Fibroblast of mammary gland (primary cell): ENCODE results near the gene GM2A.

Source experiments
- DNase-seq: peaks from one replicate; pipeline ENCODE4 v3.0.0-alpha.2; 2010; ENCODE audit warnings: low read depth
- H3K4me3 ChIP-seq: 2 replicates; pipeline ENCODE4 v1.5.1; 2011; ENCODE audit warnings: low read depth, mild to moderate bottlenecking, low read length, moderate library complexity; ENCODE audit not compliant: control insufficient read depth
- CTCF ChIP-seq: conservative IDR thresholded peaks from 2 replicates; pipeline ENCODE4 v1.5.1; 2011; ENCODE audit warnings: low read depth, low read length, inconsistent platforms; ENCODE audit not compliant: control insufficient read depth, insufficient read depth

Gene GM2A

GRCh38 chr5:151258201-151258611, 5.2 kb downstream of the GM2A start:
- no peak for DNase-seq
- H3K4me3 ChIP-seq = no peak overlapping the region
- TF ChIP-seq CTCF = no peak

- no peak for DNase-seq
- H3K4me3 ChIP-seq = no peak overlapping the region
- TF ChIP-seq CTCF = no peak
Observed at GRCh38 chr5:151258816-151259215, 5.8 kb downstream of the GM2A start.

- DNase-seq = no peak
- no peak overlapping the region for H3K4me3 ChIP-seq
- no peak for TF ChIP-seq CTCF
Observed at GRCh38 chr5:151259931-151260330, 6.9 kb downstream of the GM2A start.

- TF ChIP-seq CTCF = no peak
Observed at GRCh38 chr5:151262532-151262931, 9.5 kb downstream of the GM2A start.

GRCh38 chr5:151264113-151264512, 11.1 kb downstream of the GM2A start:
- TF ChIP-seq CTCF = no peak
- DNase-seq = peak; percentile 75

More at GRCh38 chr5:151262532-151262931, 9.5 kb downstream of the GM2A start:
- DNase-seq = no peak
- no peak overlapping the region for H3K4me3 ChIP-seq

GRCh38 chr5:151267491-151268260, 14.7 kb downstream of the GM2A start:
- TF ChIP-seq CTCF = no peak
- no peak overlapping the region for H3K4me3 ChIP-seq
- DNase-seq = no peak

More at GRCh38 chr5:151264113-151264512, 11.1 kb downstream of the GM2A start:
- H3K4me3 ChIP-seq = no peak overlapping the region

- DNase-seq = peak; percentile 65
- no peak overlapping the region for H3K4me3 ChIP-seq
- TF ChIP-seq CTCF = no peak
Observed at GRCh38 chr5:151270599-151270998, 17.6 kb downstream of the GM2A start.
